Measurements from ENCODE around the gene LRRC49.

The LRRC49 gene

GRCh38 chr15:71057143-71057542, 164.5 kb downstream of the LRRC49 start:
- DNase-seq = no peak

DNA sequence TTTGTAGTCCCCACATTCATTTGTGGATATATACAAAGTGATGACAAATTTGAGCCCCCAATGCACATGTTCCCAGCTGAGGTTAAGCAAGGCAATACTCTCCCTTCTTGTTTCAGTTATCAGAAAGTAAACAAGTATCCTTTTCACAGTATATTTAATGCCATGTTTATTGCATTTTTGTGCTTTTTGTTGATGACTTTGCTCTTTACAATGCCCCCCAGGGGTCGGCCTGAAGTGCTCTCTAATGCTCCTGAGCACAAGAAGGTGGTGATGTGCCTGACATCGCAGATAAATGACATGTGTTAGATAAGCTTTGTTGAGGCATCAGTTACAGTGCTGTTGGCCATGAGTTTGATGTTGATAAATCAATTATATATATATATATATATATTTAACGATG, 165.0 kb downstream of the LRRC49 start:
- no peak for DNase-seq

GRCh38 chr15:71060983-71061382, 168.4 kb downstream of the LRRC49 start:
- no peak for DNase-seq

DNA sequence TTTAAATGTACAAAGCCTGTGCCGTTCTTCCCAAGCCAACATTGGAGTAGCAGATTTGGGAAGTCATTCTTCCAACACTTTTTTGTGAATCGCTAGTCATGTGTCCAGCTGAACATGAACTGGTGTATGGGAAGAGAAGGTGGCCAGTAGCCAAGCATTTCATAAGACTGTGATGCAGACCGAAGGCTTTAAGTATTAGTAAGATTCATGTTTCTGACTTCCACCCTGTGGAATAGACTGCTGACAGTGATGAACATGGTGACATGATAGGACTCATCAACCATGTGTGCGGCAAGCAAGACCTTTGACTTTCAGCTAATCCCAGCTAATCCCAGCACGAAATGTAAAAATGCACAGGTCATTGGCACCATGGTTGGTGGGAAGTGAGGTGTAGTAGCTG, 174.4 kb downstream of the LRRC49 start:
- DNase-seq = no peak

- no peak for DNase-seq
Observed at GRCh38 chr15:71069693-71070092, 177.1 kb downstream of the LRRC49 start.

- DNase-seq = no peak
Observed at GRCh38 chr15:71071529-71071928, 178.9 kb downstream of the LRRC49 start.

DNA sequence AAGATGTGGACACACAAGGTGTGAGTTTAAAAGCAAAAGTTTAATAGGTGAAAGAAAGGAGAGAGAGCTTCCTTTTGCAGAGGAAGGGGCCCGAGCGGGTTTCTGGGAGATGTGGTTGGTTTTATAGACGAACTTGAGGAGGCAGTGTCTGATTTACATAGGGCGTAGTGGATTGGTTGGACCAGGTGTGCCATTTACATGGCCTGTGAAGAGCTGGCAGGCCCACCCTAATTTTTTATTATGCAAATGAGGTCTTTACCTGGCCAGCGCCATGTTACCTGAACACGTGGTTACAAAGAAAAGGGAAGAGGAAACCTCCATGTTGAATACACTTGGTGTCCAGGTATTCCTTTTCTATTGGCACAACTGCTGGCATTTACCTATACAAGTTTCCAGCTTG, 179.8 kb downstream of the LRRC49 start:
- no peak for DNase-seq

GRCh38 chr15:71078506-71079207, 186.0 kb downstream of the LRRC49 start:
- DNase-seq = no peak

GRCh38 chr15:71079208-71080044, 186.8 kb downstream of the LRRC49 start:
- no peak for DNase-seq

- no peak for DNase-seq
Observed at GRCh38 chr15:71080166-71080565, 187.5 kb downstream of the LRRC49 start.

DNA sequence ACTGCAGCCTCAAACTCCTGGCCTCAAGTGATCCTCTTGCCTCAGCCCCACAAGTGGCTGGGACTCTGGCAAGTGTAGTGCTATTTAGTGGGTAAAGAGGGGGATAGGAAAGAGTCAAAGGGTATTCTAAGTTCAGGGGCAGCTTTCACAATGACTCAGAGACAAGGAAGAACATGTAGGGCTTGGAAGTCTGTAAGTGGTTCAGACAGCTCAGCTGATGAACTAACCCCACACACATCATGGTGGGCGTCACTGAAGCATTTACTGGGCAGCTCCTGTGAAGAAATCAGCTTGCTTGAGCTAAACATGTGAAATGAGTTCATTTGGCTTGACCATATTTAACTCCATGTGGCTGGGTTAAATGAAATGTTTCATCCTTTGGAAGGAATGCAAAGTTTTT, 188.1 kb downstream of the LRRC49 start:
- DNase-seq = no peak

DNA sequence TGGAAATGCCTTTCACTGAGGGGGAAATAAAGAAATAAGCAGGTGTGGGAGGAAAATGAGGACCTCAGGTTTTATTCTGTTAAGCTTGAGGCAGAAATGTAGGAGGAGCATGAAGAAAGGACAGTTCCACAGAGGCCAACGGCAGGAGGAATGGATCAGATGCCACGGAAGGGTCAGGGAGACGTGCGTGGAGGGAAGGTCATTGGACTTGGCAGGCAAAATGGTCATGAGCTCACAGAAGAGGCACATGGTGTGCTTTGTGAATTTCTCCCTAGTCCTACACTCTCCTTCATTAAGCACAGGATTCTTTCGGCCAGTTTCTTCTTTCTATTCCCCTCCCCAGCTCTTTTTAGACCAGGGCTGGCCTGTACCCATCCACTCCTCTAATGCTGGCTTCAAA, 190.2 kb downstream of the LRRC49 start:
- no peak for DNase-seq

GRCh38 chr15:71083349-71083748, 190.7 kb downstream of the LRRC49 start:
- DNase-seq = no peak

GRCh38 chr15:71084264-71084663, 191.6 kb downstream of the LRRC49 start:
- DNase-seq = no peak

DNA sequence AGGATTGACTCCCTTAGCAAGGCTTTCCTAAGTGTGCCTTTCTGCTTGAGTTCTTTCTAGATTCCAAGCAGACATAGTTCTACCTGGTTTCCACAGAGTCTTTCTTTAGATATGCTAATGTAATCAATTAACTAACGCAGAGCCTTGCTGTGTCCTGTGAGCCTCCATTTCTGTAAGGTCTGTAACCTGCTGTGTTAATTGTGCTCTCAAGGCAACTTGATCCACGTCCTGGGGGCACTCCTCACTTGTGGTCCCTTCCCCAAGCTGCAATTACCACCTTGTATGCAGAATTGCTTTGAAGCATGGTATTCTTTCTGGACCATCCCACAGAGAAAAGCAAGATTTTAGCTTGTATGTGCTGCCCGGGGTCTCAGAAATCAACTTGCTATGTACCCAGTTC, 193.2 kb downstream of the LRRC49 start:
- DNase-seq = no peak

- DNase-seq = no peak
Observed at GRCh38 chr15:71088155-71088554, 195.5 kb downstream of the LRRC49 start.

DNA sequence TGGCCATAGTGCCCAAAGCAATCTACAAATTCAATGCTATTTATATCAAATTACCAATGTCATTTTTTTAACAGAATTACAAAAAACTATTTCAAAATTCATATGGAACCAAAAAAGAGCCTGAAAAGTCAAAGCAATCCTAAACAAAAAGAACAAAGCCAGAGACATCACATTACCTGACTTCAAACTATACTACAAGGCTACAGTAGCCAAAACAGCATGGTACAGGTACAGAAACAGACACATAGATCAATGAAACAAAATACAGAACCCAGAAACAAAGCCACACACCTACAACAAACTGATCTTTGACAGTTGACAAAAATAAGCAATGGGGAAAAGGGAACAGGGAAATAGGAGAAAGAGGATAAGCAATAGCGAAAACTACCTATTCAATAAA, 196.1 kb downstream of the LRRC49 start:
- DNase-seq = no peak

DNA sequence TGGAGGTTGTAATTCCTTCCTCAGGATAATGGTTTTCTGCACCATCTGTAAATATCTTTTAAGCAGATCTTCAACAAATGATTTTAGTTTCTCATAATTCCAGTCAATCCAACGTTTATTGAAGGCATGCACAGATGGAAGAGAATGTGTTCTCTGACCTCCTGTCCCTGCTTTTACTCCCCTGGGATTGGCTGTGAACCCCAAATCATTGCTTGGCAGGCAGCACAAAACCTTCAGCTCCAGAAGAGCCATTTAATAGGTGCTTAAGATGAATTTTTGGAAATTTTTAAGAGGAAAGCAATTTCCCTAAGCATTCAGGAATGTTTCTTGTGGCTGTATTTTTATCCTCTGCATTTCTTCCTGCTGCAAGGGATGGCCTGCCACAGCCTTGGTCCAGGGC, 197.2 kb downstream of the LRRC49 start:
- no peak for DNase-seq

DNA sequence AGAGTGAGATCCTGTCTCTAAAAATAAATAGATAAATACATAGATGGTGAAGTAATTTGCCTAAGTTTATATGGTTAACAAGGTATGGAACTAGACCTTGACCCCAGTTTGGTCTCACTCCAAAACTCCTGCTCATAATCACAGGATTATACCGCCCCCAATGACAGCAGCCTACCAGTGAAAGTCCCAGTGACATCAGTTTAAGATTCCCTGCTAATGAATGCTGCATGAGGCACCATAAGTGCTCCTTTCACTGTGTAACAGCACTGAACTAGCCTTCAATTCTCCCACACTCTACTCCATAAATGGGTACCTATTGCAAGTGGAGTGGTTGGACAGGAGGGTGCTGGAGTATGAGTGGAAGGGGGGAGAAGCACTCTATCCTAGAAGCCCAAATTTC, 199.0 kb downstream of the LRRC49 start:
- DNase-seq = no peak

- DNase-seq = no peak
Observed at GRCh38 chr15:71092056-71092600, 199.5 kb downstream of the LRRC49 start.

DNA sequence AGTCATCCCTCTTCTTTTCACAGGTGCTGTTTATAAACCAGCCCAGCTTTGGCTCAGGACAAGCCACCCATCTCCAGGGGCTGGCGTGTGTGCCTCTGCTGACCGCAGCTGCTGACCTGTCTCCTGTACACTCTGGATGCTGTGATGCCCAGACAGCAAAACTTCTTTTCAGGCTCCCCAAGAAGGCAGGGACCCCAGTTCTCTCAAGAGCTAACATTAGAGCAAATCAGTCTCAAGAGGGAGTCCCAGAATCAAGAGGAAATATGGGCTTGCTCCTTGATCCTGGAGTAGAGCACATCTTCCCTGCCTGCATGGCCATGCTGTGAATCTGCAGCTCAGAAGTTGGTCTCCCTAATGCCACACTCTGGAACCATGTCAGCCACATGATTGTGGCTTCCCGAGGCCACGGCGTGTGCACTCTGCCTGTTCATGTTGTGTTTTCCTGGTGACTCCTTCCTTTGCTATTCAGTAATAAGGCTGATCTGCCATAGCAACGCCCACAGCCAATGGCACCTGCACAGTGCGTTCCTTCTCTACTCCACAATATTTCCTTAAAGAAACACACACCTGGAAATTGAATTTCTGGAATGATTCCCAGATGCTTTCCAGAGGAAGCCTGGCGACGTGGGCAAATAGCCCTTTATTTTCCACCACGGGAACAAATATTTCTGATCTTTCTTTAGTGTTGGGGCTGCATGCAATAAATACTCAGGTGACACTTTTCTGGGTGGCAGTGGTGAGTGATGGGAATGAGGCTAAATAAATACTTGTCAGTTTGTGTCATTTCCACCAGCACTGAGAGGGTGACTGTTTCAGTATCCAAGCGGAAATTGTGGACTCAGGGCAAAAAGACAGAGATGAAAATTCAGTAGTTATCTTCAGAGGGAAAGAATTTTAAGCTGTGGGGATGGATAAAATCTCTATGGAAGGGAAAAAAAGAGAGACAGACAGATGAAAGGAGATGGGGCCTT, 200.7 kb downstream of the LRRC49 start:
- no peak for DNase-seq

- DNase-seq = no peak
Observed at GRCh38 chr15:71094137-71094536, 201.5 kb downstream of the LRRC49 start.

GRCh38 chr15:71096676-71097075, 204.1 kb downstream of the LRRC49 start:
- DNase-seq = no peak

Measured in NCI-H1092 treated with DMSO at 0.1 percent for 48 hours (cell line).